ENCODE results near the gene SRC. TPM values are rescaled to one million over a fixed set of nuclear protein-coding genes. Genes with fewer than 3 reads are reported as not detected.

Gene SRC
- total and polyA plus RNA-seq, 2 donors (not counting 3 experiments of a cell fraction or from before 2014, with no cell fraction given): 22.6 to 29.4 TPM

DNA sequence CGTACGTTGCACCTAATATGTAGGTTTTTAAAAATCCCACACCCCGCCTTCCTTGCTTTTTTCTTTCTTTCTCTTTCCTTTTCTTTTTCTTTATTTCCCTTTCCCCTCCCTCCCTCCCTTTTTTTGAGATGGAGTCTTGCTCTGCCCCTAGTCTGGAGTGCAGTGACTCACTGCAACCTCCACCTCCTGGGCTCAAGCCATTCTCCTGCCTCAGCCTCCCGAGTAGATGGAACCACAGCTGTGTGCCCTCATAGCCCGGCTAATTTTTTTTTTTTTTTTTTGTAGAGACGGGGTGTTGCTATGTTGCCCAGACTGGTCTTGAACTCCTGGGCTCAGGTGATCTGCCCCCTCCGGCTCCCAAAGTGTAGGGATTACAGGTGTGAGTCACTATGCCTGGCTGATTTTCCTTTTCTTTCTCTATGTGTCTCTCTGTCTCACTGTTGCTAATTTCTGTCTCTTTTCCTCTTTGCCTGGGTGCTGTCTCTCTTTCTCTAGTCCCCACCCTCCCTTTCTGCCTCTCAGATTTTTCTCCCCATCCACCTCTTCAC, 61.2 kb downstream of the SRC start:
- intact Hi-C loops (cut with micrococcal nuclease): loop anchor here (5.0 kb wide), 1 partner anchor 125 kb away; no protein-coding TSS in a partner anchor
- Histone ChIP-seq H3K9me3 (replicated peaks; ENCODE audit: control insufficient read depth, insufficient read depth, low read length) (no peaks in the 10 kb centered on the region), H4K20me1 (replicated peaks; ENCODE audit: control insufficient read depth, extremely low read depth, insufficient read depth, low read length) (no peaks in the 10 kb centered on the region), H3K4me1 (ENCODE audit: control insufficient read depth, extremely low read depth, insufficient read depth, low read length) (peaks cover 13% of the 10 kb centered on the region), H3K27ac (ENCODE audit: insufficient read depth, low read depth, low read length) (no peak overlapping the region), H3K4me2 (ENCODE audit: insufficient read depth, low read length) (peak overlapping the region; percentile 79), H2AFZ (ENCODE audit: low read depth, low read length) (no peak overlapping the region), H3K27me3 (ENCODE audit: control insufficient read depth in 2 of 2, insufficient read depth in 2 of 2, low read length in 2 of 2) (peaks cover 0 to 8% of the 10 kb centered on the region in 2 experiments), H3K36me3 (ENCODE audit: control insufficient read depth in 2 of 2, extremely low read depth in 1 of 2, insufficient read depth in 2 of 2, low read length in 2 of 2) (peaks cover 0 to 9% of the 10 kb centered on the region in 2 experiments), H3K79me2 (ENCODE audit: control insufficient read depth, insufficient read depth, low read length) (no peaks in the 10 kb centered on the region), H3K4me3 (replicated peaks in 1 of 3; ENCODE audit: insufficient read depth in 1 of 3, low read depth in 1 of 3, low read length in 3 of 3) (no peak overlapping the region), H3K9me1 (replicated peaks; ENCODE audit: control insufficient read depth, extremely low read depth, insufficient read depth, low read length) (no peaks in the 10 kb centered on the region), H3K9ac (replicated peaks; ENCODE audit: extremely low read depth, insufficient read depth, low read length) (no peak overlapping the region)
- FAIRE-seq (no peak), DNase-seq (ENCODE audit: low read depth, low spot score) (no peak)
- POLR2A ChIA-PET: interaction anchor here (0.7 kb wide), 1 partner anchor 1045 kb away, joined by 13 read pairs; no protein-coding TSS in a partner anchor
- no TSS peak for BruUV-seq (replicated peaks)
- CTCF ChIA-PET: no interaction called here
- dilution Hi-C loops (cut with MboI; ENCODE audit: extremely low pct_ligation_motif_present, low sequenced_read_pairs): no loop called here
- TF ChIP-seq POLR2AphosphoS5 (IDR thresholded peaks at IDR 0.05; ENCODE audit: insufficient read depth, low read depth, low read length) (no peak), POLR2A (IDR thresholded peaks at IDR 0.05; ENCODE audit: low read depth, low read length) (no peak), EZH2 (IDR thresholded peaks at IDR 0.05; ENCODE audit: borderline replicate concordance, low read depth, low read length, severe bottlenecking) (no peak), FOS (IDR thresholded peaks at IDR 0.05; ENCODE audit: borderline replicate concordance, insufficient read depth, low read length) (no peak), GATA2 (IDR thresholded peaks at IDR 0.05; ENCODE audit: insufficient read depth, insufficient read length, low read depth, low read length) (no peak)
- TF ChIP-seq, protein P1, sequence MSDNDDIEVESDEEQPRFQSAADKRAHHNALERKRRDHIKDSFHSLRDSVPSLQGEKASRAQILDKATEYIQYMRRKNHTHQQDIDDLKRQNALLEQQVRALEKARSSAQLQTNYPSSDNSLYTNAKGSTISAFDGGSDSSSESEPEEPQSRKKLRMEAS (IDR thresholded peaks at IDR 0.05; ENCODE audit: insufficient read depth, insufficient read length): no peak
- TF ChIP-seq, protein P2, sequence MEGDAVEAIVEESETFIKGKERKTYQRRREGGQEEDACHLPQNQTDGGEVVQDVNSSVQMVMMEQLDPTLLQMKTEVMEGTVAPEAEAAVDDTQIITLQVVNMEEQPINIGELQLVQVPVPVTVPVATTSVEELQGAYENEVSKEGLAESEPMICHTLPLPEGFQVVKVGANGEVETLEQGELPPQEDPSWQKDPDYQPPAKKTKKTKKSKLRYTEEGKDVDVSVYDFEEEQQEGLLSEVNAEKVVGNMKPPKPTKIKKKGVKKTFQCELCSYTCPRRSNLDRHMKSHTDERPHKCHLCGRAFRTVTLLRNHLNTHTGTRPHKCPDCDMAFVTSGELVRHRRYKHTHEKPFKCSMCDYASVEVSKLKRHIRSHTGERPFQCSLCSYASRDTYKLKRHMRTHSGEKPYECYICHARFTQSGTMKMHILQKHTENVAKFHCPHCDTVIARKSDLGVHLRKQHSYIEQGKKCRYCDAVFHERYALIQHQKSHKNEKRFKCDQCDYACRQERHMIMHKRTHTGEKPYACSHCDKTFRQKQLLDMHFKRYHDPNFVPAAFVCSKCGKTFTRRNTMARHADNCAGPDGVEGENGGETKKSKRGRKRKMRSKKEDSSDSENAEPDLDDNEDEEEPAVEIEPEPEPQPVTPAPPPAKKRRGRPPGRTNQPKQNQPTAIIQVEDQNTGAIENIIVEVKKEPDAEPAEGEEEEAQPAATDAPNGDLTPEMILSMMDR (IDR thresholded peaks at IDR 0.05; ENCODE audit: extremely low read depth in 1 of 2, insufficient read depth in 1 of 2, low read depth in 1 of 2, low read length in 2 of 2): no peak

All from endothelial cell of umbilical vein (primary cell).